ENCODE measurements around the gene CIITA. TPM values are rescaled to one million over a fixed set of nuclear protein-coding genes. Genes with fewer than 3 reads are reported as not detected.
"Not testable (repeated sequence)": the region's sequence is repeated elsewhere in the genome, so short reads cannot be mapped to it uniquely, and the experiment has no call there.

CIITA gene
- polyA plus RNA-seq, 3 donors = 4.9 to 6.3 (median 5.7) TPM

- DNase-seq (ENCODE audit: low read depth in 3 of 3, low spot score in 2 of 3) = peak; percentile 83 to 86 (median 86)
These were observed 41.4 kb downstream of the CIITA start for GRCh38 chr16:10918294-10919002.

DNA sequence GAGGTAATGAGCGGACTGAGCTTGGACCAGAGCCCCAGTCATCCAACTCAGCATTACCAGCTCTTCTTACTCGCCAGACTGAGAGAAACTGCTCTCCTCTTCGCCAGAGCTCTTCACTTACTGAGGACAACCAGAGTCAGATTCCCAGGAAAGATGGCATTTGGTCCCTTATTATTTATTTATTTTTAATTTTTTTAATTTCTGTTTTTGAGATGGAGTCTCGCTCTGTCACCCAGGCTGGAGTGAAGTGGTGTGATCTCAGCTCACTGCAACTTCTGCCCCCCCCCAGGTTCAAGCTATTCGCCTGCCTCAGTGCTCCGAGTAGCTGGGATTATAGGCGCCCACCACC, 42.0 kb downstream of the CIITA start:
- no peak for DNase-seq (ENCODE audit: low read depth in 3 of 3, low spot score in 2 of 3)

DNA sequence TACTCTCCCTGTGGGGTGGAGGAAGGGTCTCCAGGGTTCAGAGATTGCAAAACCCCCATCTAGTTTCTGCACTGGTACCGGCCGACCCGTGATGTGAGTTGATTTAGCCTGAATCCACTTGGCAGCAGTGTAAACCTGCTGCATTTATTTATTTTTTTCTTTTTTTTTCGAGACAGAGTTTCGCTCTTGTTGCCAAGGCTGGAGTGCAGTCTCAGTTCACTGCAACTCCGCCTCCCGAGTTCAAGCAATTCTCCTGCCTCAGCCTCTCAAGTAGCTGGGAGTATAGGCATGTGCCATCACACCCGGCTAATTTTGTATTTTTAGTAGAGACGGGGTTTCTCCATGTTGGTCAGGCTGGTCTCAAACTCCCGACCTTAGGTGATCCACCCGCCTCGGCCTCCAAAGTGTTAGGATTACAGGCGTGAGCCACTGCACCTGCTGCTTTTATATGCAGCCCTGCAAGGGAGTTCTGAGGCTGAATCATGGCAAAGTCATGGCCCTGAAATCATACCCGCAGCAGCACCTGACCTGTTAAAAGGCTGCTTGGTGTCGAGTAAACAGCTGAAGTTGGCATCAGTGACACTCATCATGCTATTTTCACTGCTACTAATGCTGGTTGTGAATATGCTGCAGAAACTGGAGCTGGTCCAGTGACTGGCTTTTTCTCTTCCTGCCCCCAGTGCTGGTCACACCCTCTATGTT, 43.9 kb downstream of the CIITA start:
- no peak for DNase-seq (ENCODE audit: low read depth in 3 of 3, low spot score in 2 of 3)

DNA sequence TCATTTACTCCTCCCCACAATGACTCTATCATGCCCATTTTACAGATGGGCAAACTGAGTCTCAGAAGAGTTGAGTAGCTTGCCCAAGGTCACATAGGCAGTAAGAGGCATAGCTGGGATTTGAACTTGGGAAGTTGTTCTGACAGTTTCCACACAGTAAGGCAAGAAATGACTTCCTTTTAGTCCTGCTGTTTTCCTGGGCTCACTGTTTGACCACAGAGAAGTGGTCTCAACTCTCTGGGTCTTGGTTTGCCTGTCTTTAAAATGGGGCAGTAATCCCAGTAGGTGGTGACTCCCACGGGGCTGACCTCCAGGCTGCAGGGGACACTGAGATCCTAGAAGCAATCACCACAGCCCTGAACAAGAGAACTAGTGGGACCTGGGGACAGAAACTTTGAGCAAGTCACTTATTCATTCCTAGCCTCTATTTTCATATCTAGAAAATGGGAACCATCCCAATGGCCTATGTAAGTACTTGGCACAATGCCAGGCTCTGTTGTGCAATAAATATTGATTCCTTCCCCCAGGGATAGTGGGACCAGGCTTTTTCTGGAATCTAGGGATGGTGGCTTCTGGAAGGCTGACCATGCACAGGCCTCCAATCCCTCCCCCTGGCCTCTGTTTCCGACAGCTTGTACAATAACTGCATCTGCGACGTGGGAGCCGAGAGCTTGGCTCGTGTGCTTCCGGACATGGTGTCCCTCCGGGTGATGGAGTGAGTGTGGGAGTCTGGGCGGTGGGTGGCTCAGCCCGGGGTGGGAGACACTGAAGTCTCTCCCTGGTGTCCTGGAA, 44.7 kb downstream of the CIITA start:
- no peak for DNase-seq (ENCODE audit: low read depth in 3 of 3, low spot score in 2 of 3)

DNA sequence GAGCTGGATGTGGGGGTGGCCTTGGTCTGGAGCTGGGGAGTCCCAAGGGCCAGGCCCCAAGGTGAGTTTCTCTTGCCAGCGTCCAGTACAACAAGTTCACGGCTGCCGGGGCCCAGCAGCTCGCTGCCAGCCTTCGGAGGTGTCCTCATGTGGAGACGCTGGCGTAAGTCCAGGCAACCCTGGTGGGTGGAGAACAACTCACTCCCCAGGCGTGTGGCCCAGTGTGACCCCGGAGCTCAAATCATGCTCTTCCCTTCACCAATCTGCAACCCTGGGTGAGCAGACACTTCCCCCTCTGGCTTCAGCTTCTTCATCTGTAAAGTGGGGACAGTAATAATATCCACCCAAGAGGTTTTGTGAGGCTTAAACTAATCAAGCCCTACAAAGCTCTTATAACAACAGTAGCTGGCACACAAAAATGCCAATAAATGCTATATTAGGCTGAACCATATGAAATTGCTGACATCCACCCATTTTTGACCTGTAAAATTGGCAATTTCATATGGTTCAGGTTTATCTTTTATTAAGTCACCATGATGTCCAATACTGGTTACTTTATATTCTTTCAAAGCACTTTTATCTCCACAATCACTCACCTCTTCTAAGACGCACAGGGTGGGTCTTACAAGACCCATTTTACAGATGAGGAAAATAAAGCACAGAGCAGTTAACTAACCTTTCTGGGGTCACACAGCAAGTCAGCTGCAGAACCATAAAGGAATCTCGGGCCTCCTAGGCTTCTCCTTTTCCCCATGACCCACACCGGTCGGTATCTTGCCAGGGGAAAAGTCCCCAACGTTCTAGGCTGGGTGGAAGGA, 45.5 kb downstream of the CIITA start:
- no peak for DNase-seq (ENCODE audit: low read depth in 3 of 3, low spot score in 2 of 3)

DNA sequence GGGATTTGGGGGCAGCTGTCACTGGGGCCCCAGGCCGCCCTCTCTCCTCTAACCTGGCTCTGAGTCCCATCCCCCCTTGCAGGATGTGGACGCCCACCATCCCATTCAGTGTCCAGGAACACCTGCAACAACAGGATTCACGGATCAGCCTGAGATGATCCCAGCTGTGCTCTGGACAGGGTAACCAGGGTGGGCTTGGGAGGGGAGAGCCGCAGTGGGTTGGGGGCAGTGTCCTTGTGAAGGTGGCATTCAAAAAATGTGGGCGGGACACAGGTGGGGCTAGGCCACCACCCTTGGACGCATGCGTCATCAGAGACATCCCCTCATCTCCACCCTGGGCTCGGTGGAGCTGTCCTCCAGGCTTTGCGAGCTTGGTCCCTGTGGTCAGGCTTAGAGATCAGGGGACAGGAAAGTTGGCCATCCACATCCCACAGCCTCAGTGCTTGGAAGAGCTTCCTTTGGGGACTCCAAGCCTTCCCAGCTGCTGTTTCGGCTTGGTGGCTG, 46.2 kb downstream of the CIITA start:
- no peak for DNase-seq (ENCODE audit: low read depth in 3 of 3, low spot score in 2 of 3)

DNA sequence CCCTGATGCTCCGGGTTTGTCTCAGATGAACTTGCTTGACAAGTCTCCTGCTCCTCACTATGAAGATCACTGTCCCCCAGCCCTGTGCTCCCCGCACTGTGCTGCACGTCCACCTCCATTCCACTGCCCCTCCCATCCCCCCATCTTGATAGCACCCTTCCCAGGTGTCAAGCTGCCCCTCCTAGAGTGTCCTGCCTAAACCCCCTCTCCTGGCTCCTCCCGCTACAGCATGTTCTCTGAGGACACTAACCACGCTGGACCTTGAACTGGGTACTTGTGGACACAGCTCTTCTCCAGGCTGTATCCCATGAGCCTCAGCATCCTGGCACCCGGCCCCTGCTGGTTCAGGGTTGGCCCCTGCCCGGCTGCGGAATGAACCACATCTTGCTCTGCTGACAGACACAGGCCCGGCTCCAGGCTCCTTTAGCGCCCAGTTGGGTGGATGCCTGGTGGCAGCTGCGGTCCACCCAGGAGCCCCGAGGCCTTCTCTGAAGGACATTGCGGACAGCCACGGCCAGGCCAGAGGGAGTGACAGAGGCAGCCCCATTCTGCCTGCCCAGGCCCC, 46.7 kb downstream of the CIITA start:
- no peak for DNase-seq (ENCODE audit: low read depth in 3 of 3, low spot score in 2 of 3)

DNA sequence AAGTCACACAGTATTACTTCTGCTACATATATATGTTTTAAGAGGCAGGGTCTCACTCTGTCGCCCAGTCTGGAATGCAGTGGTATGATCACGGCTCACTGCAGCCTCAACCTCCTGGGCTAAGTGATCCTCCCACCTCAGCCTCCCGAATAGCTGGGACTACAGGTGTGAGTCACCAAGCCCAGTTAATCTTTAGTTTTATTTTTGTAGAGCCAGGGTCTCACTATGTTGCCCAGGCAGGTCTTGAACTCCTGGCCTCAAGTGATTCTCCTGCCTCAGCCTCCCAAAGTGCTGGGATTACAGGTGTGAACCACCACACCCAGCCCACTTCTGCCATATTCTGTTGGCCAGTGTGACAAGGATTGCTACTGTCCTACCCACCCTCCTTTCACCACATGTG, 48.3 kb downstream of the CIITA start:
- DNase-seq (ENCODE audit: low read depth in 3 of 3, low spot score in 2 of 3) = not testable (repeated sequence)

DNA sequence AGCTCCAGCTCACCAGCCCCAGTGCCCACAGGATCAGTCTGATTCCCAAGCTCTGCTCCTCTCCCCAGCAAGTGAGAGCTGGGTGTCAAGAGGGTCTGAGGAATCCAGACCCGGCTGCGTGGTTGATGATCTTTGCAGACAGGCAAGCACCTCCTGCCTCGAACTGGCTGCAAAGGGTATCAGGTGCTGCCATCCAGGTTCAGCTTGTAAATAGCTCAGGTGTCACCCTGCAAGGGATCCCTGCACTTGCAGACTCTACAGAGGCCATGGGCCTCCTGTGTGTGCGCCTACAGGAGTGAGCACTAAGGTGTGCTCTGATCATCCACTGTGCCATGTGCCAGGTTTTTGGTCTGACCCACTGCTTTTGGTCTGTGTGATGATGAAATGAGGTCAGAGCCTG, 49.1 kb downstream of the CIITA start:
- no peak for DNase-seq (ENCODE audit: low read depth in 3 of 3, low spot score in 2 of 3)

GRCh38 chr16:10926867-10927266, 49.9 kb downstream of the CIITA start:
- no peak for DNase-seq (ENCODE audit: low read depth in 3 of 3, low spot score in 2 of 3)

DNA sequence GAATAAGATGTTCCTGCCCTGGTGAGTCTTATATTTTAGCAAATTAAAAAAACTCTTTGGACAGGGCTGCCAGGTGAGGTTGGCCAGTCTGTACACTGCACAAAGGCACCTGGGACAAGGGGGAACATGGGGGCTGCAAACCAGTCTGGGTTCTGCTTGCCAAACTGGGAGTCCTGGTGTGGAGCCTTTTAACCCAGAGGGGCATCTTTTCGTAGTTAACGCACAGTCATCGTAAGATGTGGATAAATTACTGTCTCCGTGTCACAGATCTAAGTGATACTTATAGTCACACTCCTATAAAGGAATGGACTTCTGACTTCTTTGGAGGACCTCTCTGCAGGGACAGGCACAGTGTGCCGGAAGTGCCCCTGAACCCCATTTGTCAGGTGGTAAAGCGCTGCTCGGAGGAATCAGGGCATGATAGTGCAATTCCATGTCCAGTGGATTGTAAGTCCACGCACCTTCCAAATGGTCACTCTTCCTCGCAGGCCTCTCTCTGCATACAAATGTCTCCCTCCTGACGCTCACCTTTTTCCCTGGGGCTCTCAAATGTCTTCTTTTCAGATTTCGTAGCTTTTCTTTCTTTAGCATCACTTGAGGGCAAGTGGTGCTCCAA, 50.6 kb downstream of the CIITA start:
- DNase-seq (ENCODE audit: low read depth in 3 of 3, low spot score in 2 of 3) = no peak

DNA sequence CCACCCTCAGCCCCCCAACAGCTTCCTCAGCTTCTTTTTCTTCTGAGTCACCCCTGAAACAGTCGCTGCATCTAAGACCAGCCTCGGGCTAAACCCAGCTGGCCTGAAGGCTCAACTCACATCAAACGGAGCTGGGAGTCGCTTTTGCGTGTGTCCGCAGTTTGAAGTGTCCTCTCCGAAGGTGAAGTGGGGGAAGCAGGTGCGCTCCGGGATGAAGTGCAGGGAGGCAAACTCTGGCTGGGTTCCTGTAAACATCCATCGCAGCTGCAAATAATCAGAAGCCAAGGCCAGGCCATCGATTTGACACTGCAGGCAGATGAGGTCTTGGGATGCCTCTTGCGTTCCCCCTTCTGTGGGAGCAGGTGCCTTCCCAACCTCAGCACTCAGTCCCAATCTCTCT, 52.1 kb downstream of the CIITA start:
- not testable (repeated sequence) for DNase-seq (ENCODE audit: low read depth in 3 of 3, low spot score in 2 of 3)

- no peak for DNase-seq (ENCODE audit: low read depth in 3 of 3, low spot score in 2 of 3)
These were observed 53.1 kb downstream of the CIITA start for GRCh38 chr16:10929853-10930754.

DNA sequence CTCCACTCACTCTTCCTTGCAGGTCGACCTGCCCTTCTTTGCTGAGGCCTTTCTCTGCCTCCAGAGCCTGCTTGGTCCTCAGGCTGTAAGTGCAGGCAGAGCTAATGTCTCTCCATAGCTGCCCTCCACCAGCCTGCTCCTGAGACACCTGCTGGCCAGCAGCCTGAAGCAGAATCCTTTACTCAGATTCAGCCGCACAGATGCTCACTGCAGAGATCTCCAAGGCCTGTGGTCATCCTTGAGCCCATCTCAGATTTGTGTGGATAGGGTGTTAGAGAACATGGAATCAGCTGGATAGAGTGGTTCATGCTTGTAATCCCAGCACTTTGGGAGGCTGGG, 53.7 kb downstream of the CIITA start:
- no peak for DNase-seq (ENCODE audit: low read depth in 3 of 3, low spot score in 2 of 3)

DNA sequence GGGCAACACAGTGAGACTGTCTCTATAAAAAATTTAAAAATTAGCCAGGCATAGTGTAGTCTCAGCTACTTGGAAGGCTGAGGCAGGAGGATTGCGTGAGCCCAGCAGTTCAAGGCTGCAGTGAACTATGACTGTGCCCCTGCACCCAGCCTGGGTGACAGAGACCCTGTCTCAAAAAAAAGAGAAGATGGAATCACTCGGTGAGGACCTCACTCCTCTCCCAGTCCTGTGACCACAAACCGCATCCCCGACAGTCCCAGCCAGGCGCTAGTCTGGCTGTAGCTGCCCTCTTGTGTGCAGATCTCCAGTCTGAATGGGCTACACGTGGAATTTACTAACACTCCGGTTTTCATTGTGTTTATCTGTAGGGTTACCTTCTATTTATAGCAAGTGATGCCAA, 54.1 kb downstream of the CIITA start:
- DNase-seq (ENCODE audit: low read depth in 3 of 3, low spot score in 2 of 3) = no peak

- DNase-seq (ENCODE audit: low read depth in 3 of 3, low spot score in 2 of 3) = no peak
These were observed 55.1 kb downstream of the CIITA start for GRCh38 chr16:10931977-10932632.

DNA sequence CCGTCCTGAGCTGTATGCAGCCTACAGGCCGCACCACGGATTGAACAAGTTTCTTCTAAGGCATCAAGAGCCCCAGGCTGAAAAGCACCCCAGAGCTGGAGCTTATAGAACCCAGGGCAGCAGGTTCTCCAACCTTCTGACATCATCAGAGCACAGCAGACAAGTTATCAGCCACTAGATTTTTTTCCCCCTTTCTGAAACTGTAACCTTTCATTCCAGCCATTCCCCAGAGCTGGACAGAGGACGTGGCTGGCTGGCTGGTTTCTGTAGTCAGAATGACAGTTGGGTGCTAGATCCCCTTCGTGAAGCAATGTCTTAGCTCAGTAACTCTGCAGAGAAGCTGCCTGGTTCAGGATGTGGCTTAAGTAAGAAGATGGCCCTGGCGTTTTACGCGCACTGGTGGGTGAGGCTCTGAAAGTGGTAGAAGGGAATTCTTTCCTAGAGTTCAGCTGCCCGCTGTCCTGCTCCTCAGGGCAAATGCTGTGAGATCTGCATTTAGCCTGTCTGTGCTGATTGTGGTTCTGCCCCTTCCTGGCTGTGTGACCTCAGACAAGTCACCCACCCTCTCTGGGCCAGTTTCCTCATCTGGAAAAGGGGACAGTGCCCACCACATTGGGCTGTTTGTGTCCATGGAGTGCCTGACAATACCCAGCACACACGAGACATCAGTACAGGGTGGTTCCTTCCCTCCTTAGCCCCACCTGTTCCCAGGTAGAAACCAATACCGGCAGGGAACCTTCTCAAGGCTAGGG, 56.1 kb downstream of the CIITA start:
- no peak for DNase-seq (ENCODE audit: low read depth in 3 of 3, low spot score in 2 of 3)

DNA sequence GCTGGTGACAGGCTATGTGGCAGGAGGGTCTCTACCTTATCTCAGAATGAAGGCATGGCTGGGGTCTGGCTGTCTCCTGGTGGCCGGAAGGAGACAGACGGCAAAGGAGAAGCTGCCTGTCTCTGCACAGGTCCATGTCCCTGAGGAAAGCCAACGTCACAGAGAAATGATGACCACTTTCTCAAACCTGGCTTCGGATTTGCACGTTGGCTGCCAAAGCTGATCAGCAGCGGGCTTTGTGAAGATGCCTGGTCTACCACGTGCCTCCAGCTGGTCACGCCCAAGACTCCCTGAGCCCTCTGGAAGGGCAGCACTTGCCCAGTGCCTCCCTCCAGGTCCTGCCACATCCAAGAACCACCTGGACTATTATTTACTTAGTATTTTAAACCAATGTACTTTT, 56.9 kb downstream of the CIITA start:
- no peak for DNase-seq (ENCODE audit: low read depth in 3 of 3, low spot score in 2 of 3)
